Measurements from ENCODE around the gene OR52J3.
"Not testable (repeated sequence)": the region's sequence is repeated elsewhere in the genome, so short reads cannot be mapped to it uniquely, and the experiment has no call there.

The OR52J3 gene

GRCh38 chr11:5046226-5046625 lies at the start of gene OR52J3:
OR52J3 (plus strand) TSS chr11:5046526; CDS start chr11:5046526, 0 bp downstream.
- no peak for FAIRE-seq

- no peak for FAIRE-seq
Measured at GRCh38 chr11:5004424-5005274, 41.7 kb upstream of the OR52J3 start.

- no peak for FAIRE-seq
Measured at GRCh38 chr11:5007561-5007960, 38.8 kb upstream of the OR52J3 start.

- no peak for FAIRE-seq
Measured at GRCh38 chr11:5011254-5011653, 35.1 kb upstream of the OR52J3 start.

GRCh38 chr11:5013012-5013411 lies 33.3 kb upstream of the OR52J3 start:
- FAIRE-seq: no peak

- FAIRE-seq: no peak
Measured at GRCh38 chr11:5021996-5022395, 24.3 kb upstream of the OR52J3 start.

GRCh38 chr11:5036669-5037068 lies 9.7 kb upstream of the OR52J3 start:
- no peak for FAIRE-seq

GRCh38 chr11:5037926-5038325 lies 8.4 kb upstream of the OR52J3 start:
- no peak for FAIRE-seq

GRCh38 chr11:5038341-5038740 lies 8.0 kb upstream of the OR52J3 start:
- no peak for FAIRE-seq

GRCh38 chr11:5040876-5041275 lies 5.5 kb upstream of the OR52J3 start:
- FAIRE-seq: no peak

- FAIRE-seq: no peak
Measured at GRCh38 chr11:5042091-5042490, 4.2 kb upstream of the OR52J3 start.

GRCh38 chr11:5043380-5043779 lies 2.9 kb upstream of the OR52J3 start:
- no peak for FAIRE-seq

- no peak for FAIRE-seq
Measured at GRCh38 chr11:5046754-5047330, 516 bp downstream of the OR52J3 start.

- FAIRE-seq: not testable (repeated sequence)
Measured at GRCh38 chr11:5058679-5059078, 12.4 kb downstream of the OR52J3 start.

- no peak for FAIRE-seq
Measured at GRCh38 chr11:5059391-5059790, 13.1 kb downstream of the OR52J3 start, which contains the start of gene OR52E2. OR52E2 (minus strand) TSS chr11:5059627; CDS start chr11:5059627, 0 bp downstream.

- FAIRE-seq: no peak
Measured at GRCh38 chr11:5065027-5065426, 18.7 kb downstream of the OR52J3 start.

- FAIRE-seq: no peak
Measured at GRCh38 chr11:5069272-5069671, 22.9 kb downstream of the OR52J3 start, which contains the start of gene OR52E1. OR52E1 (plus strand) TSS chr11:5069572.

- FAIRE-seq: no peak
Measured at GRCh38 chr11:5071799-5072198, 25.5 kb downstream of the OR52J3 start.

- FAIRE-seq: no peak
Measured at GRCh38 chr11:5081405-5081804, 35.1 kb downstream of the OR52J3 start.

GRCh38 chr11:5083602-5084001 lies 37.3 kb downstream of the OR52J3 start:
- FAIRE-seq: no peak

- FAIRE-seq: no peak
Measured at GRCh38 chr11:5088556-5088955, 42.2 kb downstream of the OR52J3 start.

GRCh38 chr11:5090668-5091067 lies 44.3 kb downstream of the OR52J3 start:
- no peak for FAIRE-seq

- FAIRE-seq: no peak
Measured at GRCh38 chr11:5092821-5093585, 46.7 kb downstream of the OR52J3 start.

All from colon (tissue), 2 donors.